Neural progenitor cell (in vitro differentiated cells): ENCODE results near the gene IQCN.

Experiments
- EZH2 ChIP-seq: fragments of 200-600 bp; sonication (generic); IDR thresholded peaks from 2 replicates; pipeline ENCODE4 v1.6.1; 2017; ENCODE audit warnings: antibody characterized with exemption, mild to moderate bottlenecking, moderate library complexity
- EZH2phosphoT487 ChIP-seq: fragments of 200-600 bp; sonication (generic); IDR thresholded peaks from 2 replicates; pipeline ENCODE4 v1.6.1; 2017; ENCODE audit warnings: antibody characterized with exemption
- TF ChIP-seq, protein P1 (sequence below): fragments of 200-600 bp; sonication (generic); IDR thresholded peaks from 2 replicates; pipeline ENCODE4 v1.5.1; 2017; ENCODE audit warnings: antibody characterized with exemption, mild to moderate bottlenecking

DNA sequence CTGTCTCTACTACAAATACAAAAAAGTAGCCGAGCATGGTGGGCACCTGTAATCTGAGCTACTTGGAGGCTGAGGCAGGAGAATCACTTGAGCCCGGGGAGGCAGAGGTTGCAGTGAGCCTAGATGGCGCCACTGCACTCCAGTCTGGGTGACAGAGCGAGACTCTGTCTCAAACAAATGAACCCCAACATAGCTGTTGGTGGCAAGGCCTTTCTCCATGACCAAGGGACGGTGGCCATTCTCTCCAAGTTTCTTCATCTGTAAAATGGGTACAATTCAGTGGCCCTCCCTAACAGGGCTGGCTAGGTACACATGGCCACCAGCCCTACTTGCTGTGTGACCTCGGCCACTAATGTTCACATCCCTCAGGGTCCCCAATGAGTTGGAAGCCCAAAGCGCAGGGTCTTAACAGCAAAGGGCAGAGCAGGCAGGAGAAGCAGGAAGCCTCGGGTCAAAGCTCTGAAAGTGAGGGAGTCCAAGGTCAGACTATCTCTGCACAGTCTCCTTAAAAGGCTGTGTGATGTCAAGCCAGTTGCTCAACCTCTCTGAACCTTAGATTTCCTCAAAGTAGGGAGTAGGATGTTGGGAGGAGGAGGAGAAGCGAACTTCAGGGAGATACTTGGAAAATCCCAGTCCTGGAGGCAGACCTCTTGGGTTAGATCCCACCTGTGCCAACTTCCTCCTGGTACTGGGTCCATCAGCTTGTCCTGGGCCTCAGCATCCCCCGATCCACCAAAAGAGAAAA, 4.4 kb upstream of the IQCN start:
- TF ChIP-seq, protein P1, sequence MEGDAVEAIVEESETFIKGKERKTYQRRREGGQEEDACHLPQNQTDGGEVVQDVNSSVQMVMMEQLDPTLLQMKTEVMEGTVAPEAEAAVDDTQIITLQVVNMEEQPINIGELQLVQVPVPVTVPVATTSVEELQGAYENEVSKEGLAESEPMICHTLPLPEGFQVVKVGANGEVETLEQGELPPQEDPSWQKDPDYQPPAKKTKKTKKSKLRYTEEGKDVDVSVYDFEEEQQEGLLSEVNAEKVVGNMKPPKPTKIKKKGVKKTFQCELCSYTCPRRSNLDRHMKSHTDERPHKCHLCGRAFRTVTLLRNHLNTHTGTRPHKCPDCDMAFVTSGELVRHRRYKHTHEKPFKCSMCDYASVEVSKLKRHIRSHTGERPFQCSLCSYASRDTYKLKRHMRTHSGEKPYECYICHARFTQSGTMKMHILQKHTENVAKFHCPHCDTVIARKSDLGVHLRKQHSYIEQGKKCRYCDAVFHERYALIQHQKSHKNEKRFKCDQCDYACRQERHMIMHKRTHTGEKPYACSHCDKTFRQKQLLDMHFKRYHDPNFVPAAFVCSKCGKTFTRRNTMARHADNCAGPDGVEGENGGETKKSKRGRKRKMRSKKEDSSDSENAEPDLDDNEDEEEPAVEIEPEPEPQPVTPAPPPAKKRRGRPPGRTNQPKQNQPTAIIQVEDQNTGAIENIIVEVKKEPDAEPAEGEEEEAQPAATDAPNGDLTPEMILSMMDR, result peak; percentile 44
- TF ChIP-seq EZH2 (no peak), EZH2phosphoT487 (no peak)
